Stimulated activated CD4-positive, alpha-beta T cell treated with anti-CD3 and anti-CD28 coated beads, Interleukin-1b, Interleukin-23, amount 100 ng/mL, for 24 hours (primary cell): Measurements from ENCODE around the gene LYZL4.

Experiments
- DNase-seq, 4 experiments: peaks; one replicate each; pipeline ENCODE4 v3.0.0-alpha.2; 2020; ENCODE audit warnings: low read depth in 4 of 4, low spot score in 1 of 4

Gene LYZL4

DNA sequence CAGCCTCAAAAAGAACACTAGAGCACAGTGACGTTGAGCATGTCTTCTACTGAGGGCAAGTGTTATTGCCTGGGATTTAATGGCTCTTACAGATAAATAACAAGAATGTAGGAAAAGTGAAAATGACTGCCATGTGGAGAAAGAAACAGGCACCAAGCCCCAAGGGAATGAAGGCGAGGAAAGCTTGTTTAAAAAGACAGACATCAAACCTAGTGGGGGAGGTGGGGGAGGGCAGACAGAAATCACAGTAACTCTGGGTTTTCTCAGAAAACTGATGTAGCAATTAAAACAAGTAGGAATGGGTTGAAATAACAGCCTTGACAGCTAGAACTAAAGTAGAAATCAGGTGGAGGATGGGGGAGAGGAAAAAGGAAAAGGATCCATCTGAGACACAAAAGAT, 18.4 kb upstream of the LYZL4 start:
- DNase-seq, result no peak

DNA sequence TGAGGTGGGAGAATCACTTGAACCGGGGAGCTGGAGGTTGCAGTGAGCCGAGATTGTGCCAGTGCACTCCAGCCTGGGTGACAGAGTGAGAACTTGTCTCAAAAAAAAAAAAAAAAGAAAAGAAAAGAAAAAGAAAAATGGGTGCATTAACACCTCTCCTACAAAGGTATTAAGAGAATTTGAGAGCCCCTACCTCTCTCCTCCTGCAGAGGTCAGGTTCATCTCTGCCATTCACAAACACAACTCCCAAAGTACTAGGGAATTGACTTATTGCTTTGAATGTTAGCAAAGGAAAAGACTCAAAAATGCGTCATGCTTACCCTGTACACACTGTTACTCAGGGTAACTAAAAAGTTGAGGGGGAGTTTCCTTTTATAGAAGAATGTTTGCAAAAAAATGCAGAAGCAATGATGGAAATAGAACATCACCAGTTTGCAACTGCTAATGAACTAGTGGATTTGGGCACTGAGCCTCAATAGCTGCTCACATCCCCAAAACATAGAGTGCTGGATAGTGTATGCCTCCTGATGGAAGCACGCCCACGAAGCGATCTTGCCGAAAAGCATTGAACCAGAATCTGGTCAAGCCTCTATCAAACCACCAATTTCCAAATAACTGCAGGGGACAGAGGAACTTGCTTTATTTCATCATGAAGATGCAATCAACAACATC, 15.5 kb upstream of the LYZL4 start:
- no peak for DNase-seq

DNA sequence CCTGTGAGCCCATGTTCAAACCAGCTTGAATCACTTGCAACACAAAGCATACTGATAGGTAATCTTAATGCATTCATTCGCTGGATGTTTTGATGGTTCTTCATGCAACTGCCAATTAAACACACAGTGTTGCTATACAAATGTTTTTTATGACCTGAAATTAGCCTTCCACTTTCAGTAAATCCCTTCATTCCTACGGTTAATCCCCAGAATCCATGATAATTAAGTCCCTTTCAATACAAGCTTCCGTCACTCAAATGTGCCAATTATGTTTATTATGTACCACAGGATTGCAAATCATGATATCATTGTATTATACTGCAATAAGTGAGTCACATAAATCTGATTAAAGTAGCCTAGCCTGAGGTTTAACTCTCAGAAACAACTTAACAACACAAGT, 14.5 kb upstream of the LYZL4 start:
- no peak for DNase-seq

DNA sequence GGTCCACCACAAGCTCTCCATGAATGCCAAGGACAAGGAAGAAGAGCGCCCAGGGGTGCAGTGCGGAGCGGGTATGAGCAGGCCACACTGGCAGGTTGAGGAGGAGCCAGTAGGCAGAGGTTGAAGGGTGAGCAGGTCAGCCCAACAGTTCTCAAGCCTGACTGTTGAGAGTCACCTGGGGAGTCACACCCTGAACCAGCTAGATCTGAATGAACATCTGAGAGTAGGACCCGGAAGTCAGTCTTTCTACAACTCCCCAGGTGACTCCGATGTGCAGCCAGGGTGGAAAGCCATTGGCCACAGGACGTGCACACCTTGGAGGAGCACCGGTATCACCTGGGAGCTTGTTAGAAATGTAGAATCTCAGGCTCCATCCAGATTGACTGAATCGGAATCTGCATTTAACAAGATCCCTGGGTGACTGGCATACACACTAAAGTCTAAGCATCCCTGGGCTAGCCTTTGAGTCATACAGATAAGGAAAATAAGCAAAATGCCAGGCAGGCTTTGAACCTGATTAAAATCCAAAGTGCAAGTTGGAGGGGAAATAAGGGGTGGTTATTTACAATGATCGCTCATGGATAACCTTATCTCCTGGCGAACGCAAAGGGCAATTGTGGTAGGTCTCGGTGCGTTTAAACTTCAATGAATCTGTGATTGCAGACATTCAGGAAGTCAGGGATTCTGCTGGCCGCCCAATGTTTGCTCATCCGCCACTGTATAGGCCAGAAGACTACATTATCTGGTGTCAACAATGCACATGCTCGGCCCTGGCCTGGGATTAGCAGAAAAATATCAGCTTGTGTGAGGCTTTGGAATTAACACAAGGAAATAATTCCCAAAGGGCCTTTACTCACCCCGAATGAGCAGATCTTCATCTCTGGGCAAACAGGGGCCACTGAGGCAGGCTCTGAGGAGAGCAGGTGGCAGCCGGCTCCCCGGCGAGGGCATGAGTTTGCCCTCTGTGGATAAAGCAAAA, 11.7 kb upstream of the LYZL4 start:
- no peak for DNase-seq

DNA sequence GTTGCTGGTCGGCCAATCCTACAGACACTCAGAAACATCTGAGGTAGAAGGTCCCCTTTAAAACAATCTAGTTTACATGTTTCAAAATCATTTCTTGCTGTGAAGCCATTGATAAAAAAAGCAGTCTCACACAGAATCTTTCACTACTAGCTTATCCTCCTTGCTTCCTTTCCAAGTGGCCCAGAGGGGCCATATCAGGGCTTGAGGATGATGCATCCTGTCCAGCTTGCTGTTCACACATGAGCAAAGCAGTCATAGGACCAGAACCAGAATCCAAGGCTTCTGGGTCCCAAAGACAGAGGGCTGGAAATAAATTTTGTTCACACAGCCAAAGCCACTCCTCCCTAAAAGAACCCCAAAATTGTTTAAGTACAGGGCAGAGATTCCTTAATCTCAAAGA, 9.2 kb upstream of the LYZL4 start:
- DNase-seq, result no peak

DNA sequence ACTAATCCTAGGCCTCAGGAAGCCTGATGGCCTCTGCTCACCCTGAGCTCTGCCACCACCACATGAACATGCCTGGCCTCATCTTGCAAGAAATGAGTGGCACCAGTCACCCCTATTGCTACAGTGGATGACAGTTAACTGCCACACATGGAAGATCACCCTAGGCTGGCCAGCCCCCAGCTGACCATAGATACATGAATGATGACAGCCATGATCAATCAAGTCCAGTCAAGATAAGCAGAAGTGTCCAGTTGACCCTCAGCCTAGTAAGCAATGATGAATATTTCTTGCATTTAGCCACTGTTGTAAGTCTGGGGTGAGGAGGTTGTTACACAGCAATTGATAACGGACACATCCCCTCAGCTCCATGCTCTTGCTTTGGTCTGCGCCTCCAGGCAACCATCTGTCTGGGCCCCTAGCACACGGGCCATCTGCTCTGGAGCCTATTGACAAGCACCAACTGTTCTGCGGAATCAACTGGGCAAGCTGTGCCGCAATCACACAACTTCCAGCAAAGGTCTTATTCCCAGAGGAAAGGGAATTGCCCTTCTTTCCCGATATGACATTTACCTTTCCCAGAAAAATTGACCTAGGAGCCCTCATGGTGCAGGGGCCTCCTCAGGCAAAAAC, 2.2 kb upstream of the LYZL4 start:
- DNase-seq, result no peak

DNA sequence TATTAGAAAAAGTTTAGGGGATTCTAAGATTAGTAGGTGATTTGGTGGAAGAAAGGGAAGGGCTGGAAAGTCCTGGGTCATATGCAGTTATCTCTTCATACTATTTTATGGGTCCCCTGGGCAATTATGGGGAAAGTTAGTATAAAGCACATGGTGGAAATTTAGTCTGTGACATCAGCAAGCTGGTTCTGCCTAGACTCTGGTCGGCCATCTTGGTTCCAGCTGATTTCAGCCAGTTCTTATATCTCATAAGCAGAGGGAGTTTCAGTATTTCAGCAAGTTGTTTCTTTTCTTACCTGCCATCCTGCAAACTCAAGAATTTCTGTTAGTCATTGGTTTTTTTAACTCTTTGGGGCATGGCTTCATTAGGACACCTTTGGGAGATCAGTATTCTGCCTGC, 1.0 kb upstream of the LYZL4 start:
- DNase-seq, result no peak

DNA sequence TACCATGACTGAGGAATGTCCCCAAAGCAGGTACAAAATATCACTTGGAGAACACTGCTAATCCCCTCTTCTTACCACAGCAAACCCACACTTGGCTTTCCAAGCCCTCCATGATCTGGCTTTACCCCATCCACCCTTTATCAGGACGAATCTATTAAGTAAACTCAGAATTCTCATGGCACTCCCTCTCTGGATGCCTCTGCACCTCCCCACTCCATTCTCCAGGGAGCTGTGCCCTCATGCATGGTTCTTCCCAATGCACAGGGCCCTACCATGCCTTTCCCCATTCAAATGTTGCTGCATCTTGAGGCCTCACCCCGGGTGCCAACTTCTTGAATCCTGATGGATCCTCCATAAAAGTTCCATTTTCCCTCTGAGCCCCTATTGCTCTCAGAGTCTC, 2.3 kb downstream of the LYZL4 start:
- no peak for DNase-seq

DNA sequence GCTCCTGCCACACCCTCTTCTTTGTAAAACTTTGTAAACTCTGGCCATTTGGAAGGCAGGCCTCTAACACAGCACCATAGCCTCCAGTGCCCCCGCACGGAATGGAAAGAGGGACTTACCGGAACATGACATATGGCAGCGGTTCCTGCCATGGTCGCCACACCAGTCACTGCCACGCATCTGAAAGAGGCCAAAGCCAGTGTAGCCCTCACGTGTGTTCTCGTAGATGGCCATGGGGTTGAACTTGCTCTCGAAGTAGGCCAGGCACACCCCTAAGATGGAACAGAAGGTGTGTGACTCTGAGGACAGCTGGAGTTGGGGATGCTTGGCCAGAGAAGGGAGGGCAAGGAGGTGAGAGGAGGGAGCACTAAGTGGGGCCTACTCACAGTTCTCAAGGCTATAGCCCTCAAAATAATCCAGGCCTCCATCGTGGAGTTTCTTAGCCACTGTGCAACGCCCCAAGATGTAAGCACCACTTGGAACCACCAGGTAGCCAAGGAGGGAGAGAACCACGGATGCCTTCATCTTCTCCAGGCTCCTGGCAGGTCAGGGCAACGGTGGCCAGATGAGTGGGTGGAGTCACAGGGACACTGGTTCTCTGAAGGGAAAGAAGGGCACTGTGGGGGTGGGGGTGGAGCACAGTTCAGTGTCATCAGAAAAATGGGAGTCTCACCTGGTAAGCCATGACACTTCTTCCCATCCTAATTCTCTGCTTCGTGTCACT, 3.5 kb downstream of the LYZL4 start:
- DNase-seq, result no peak

DNA sequence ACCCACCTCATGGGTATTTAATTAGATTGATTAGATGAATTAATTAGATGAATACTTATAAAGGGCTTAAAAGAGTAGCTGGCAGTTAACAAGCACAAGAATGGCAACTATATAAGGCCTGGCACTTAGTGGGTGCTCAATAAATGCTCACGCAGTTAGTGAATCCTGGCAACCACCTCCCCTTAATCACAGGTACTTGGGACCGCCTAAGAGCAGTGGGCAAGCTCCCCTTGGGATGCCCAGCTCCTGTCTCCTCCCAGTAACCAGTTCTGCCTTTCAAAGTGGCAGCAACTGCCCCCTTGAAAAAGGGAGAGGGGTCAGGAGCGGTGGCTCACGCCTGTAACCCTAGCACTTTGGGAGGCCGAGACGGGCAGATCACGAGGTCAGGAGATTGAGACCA, 4.6 kb downstream of the LYZL4 start:
- no peak for DNase-seq

DNA sequence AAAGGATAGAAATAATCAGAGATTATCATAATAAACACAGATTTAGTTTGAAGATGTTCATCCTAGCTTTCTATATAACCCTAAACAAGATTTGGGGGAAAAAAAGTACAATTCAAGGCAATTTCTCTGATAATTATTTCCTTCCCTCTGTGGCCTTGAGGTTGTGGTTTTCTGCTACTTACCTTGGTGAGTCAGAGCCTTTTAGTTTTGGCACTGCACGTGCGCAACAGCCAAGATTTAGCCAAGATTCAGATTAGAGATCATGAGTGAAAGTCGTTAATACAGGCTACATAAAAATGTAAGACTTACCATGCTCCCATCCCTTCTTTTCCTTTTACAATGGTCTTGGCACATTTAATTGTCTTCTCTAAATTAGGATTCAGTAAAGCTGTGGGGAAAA, 6.7 kb downstream of the LYZL4 start:
- no peak for DNase-seq

DNA sequence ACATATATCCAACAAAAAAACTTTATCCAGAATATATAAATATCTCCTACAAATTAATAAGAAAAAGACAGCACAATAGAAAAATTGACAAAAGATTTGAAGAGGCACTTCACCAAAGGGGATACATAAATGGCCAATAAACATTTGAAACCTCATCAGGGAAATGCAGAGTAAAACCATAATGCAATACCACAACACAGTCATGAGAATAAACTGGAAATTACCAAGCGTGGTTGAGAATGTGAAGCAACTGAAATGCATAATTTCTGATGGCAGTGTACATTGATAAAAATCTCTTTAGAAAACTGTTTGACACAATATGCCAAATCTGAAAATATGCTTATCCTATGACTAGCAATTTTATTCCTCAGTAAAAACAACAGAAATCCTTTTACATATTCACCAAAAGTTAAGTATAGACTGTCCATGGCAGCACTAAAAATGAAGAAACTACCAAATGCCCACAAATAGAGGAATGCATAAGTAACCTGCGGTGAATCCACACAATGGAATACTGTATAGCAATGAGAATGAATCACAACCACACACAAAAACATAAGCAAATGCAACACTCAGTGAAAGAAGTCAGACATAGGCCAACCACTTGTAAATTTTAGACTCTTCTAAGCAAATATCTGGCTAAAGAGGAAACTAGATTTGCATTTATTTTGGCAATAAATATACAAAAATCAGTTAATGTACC, 7.9 kb downstream of the LYZL4 start:
- DNase-seq, result no peak

DNA sequence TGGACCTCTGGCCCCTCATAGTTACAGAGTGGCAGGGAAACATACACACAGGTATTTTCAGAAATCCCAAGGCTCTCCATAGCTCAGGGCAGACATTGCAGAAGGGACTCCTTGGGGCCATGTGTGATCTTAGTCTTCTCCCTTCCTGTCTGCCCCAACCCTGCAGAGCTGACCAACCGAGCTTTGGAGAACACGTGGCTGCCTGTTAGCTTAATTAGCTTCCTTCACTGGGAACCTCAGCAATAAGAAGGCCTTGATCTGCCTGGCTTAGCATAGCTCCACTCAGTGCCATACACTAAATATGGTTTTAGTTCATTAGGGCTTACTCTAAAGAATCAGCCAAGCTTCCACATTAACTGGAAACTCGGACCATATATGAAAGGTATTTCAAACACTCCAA, 12.3 kb downstream of the LYZL4 start:
- no peak for DNase-seq

DNA sequence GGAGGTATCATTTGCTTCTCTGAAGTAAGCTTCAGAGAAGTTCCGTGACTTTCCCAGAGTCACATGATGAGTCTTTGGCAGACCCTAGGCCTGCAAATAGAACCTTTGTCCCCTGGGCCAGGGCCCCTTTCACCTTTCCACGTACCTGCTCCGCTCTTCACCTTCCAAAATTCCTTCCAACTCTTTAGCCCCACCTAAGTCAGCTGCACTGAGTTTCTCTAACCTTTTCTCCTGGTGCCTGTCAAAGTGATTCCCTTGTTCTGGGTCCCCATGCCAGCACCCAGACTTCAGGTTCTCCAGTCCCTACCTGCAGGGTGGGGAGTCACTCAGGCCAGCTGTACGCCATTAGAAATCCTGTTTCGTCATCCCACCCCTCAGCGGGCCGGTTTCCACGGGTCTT, 12.8 kb downstream of the LYZL4 start:
- no peak for DNase-seq

DNA sequence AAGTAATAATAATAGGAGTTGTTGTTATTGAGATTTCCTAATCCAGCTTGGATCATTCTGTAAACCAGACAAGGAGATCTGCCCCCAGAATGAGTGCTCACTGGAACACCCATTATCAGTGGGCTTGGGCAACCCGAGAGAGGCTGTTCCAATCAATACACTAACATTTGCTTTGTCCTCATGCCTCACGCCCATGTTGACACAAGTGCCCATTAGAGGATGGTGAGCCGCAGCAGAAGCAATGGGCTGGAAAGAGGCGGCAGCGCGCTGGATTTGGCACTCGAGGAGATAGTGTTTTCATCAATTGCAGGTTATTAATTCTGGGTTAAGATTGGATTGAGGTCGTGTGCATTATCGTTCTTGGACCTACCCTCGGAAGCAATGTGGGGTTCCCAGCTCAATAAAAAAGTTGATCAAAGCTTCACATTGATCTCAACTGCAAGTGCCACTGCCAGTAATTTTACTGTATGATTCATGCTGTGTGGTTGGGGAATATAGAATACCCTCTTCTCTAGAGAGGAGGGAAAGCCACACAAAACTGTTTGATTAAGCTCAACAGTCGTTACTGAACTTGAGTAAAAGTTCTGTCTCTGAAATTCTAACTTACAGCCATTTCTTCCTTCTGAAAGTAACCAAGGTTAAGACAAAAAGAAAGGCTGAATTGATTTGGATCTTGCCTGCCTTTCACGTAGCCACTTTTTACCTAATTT, 15.7 kb downstream of the LYZL4 start:
- no peak for DNase-seq

DNA sequence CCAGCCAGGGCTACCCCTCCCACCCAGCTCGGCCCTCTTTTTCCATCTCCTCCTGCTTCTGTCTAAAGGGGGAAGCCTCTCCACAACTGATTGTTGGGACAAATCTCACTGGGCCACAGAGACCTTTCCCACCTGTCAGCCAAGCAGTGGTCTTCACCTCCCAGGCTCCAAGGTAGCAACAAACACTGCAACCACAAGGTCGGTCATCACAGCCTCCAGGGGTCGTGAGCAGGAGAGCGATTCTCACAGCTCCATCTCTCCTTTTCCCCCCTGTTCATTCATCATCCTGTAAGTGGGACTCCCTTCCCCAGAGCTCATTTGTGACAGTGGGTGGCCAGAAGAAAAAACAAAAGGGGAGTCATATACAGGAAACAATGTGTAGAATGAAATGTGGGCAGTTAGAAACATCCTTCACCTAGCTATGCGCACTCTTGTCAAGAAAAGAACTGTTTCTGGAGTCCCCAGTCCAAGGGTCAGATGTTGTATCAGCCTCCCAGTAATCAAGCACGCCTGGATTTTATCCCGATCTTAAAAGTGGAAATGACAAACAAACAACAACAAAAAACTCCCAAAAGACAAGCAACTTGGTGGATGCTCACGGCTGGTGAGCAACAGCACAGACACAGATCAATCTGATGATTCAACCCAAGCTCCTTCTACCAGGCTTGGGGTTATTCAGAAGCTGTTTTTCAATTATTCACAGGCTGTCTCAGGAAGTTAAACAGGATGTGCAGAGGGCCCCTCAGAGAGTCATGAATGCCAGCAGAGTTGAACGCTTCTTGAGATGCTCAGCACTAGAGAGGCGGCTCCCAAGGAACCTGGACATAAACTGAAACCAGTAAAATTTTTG, 22.4 kb downstream of the LYZL4 start:
- peak in 1 of 4 experiments; percentile 13 for DNase-seq

DNA sequence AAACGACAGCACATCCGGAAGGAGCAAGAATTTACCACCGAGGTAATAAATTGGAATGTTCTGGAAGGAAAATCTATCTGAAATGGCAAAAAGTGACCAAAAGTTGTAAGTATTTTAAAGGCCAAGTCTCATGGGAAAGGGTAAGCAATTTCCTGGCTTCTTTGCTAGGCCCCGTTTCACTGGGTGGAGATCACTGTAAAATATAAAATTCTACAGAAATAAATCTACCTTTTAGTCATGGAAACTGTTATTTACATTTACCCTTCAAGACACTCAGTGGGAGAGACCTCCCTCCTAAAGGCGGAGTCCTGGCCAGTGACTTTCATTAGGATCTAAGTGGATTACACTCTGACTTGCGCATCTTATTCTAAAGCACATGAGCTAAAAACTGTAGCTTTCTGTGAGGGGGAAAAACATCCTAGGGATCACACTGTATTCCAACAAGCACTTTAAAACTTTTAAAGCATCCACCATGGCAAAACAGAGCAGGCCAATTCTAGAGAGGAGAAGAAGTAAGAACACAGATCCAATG, 28.8 kb downstream of the LYZL4 start:
- no peak for DNase-seq

DNA sequence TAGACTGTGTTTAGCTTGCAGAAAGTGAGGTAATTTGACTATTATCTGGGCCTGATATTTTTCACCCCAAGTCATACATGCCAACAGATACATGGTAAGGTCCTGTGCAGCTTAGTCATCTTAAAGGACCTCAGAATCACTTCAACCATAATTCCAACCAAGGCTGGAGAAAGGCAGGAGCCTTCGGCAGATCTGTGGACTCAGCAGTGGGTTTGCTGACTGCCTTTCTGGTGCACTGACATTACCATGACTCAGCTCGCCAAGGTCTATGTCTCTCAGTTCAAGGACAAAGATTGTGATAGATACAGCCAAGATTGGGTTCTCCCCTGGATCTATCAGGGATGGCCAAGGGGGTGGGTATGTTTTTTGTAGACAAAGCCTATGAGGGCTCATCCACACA, 32.7 kb downstream of the LYZL4 start:
- DNase-seq, result no peak

DNA sequence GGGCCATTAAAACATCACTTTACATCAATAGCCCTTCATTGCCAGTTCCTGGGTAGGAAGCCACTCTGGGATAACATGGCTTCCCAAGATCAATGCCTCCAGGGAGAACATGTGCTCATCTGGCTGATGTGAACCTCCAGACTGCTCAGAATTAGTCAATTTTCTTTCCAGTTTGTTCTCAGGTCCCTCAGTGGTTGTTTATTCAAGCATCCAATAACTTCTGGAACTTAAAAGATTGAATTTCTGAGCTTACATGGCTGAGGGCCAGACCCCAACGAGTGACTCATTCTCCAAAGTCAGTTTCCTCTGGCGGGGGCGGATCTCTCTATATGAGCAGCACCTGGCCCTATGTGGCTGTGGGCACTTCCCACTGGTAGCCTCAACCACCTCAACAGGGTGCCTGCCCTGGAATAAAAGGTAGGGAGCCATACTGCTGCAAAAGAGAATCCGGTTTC, 34.0 kb downstream of the LYZL4 start:
- DNase-seq, result peak in 3 of 4 experiments; percentile 8 to 48 (median 10)
